NCI-H82 (cell line): ENCODE measurements around the gene PGAP3.

Experiments
- DNase-seq: peaks from one replicate; lab custom pipeline; 2025; lab: John Stamatoyannopoulos, UW

Gene PGAP3

GRCh38 chr17:39672522-39673334 is 15.1 kb downstream of the PGAP3 start:
- no peak for DNase-seq

GRCh38 chr17:39671651-39672521 is 16.0 kb downstream of the PGAP3 start:
- peak; percentile 85 for DNase-seq

DNA sequence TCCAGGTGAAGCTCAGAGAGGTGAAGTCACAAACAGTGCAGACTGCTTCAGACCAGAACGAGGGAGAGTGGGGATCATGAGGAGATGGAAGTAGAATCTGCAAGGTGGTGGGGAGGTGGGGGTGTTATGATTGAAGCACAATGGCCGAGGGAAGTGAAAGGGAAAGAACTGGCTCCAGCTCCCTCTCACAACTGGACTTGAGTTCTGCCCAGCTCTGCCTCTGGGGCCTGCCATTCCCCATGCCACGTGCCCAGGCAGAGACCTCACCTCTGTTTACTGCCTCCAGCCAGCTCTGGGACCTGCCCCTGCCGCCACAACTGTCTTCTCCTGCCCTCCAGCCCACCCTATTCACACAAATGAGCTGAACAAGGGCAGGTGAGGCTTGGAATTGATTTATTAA is 17.1 kb downstream of the PGAP3 start:
- DNase-seq, result no peak

DNA sequence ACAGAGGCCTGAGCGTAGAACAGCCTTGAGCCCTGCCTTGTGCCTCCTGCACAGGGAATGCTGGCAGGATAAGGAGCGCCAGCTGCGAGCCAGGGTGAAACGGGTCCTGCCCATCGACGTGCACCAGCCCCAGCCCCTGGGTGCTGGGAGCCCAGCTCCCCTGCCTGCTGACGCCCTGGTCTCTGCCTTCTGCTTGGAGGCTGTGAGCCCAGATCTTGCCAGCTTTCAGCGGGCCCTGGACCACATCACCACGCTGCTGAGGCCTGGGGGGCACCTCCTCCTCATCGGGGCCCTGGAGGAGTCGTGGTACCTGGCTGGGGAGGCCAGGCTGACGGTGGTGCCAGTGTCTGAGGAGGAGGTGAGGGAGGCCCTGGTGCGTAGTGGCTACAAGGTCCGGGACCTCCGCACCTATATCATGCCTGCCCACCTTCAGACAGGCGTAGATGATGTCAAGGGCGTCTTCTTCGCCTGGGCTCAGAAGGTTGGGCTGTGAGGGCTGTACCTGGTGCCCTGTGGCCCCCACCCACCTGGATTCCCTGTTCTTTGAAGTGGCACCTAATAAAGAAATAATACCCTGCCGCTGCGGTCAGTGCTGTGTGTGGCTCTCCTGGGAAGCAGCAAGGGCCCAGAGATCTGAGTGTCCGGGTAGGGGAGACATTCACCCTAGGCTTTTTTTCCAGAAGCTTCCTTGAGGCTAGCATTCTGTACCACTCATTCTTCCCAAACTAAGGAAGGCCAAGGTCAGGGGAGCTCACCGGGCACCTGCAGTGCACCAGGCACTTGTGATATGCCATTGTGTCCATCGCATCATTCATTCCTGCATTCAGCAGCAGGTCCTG is 17.7 kb downstream of the PGAP3 start:
- no peak for DNase-seq

GRCh38 chr17:39667945-39668924 is 19.6 kb downstream of the PGAP3 start, which contains the start of gene PNMT:
Gene PNMT (plus strand): TSS chr17:39668453. CDS start chr17:39668476, 23 bp downstream.
- DNase-seq, result peak; percentile 86

GRCh38 chr17:39667262-39667944 is 20.5 kb downstream of the PGAP3 start:
- DNase-seq, result peak; percentile 79

DNA sequence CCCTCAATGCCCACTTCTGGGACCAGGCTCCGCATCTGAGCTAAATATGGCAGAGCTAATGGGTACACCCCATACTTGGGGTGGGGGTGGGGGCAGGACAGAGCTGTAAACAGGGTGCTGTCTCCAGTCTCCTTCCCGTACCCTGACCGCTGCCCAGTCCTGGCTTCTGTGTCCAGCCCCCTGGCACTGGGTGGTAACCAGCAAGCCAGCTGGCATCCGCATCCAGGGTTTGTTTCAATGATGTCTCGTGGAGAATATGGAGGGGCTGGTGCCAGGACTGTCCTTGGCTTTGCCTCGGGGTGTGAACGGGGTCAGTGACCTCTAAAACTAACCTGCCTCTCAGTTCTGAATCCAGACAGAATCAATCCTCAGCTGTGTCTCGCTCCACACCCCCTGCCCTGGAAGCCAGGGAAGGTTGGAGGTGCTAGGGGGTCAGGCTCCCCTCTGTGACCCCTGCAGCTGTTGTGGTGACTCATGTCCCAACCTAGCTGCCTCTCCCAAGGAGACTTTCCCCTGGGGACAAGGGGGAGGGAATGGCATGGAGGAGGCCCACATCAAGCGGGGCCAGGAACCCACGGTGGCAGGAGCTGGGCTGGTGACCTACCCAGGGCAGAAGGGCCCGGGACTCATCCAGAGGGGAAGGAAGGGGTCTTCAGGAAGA is 21.1 kb downstream of the PGAP3 start:
- DNase-seq, result peak; percentile 46

DNA sequence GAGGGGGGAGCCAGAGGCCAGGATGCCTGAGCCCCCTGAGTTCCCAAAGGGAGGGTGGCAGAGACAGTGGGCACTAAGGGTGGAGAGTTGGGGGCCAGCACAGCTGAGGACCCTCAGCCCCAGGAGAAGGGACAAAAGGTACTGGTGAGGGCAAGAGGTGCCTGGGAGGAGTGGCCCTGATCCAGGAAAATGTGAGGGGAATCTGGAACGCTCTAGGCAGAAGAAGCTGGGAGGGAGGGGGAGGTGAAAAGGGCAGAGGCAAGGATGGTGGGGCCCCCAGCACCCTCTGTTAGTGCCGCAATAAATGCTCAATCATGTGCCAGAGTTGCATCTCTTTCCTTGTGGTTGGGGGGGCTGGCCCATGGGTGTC is 21.6 kb downstream of the PGAP3 start:
- DNase-seq, result no peak

- DNase-seq, result peak; percentile 51
These were observed 22.1 kb downstream of the PGAP3 start for GRCh38 chr17:39665642-39666224.

- DNase-seq, result no peak
These were observed 23.0 kb downstream of the PGAP3 start, which contains the start of gene TCAP for GRCh38 chr17:39664581-39665561. Gene TCAP (plus strand): TSS chr17:39665349. CDS start chr17:39665360, 11 bp downstream.

DNA sequence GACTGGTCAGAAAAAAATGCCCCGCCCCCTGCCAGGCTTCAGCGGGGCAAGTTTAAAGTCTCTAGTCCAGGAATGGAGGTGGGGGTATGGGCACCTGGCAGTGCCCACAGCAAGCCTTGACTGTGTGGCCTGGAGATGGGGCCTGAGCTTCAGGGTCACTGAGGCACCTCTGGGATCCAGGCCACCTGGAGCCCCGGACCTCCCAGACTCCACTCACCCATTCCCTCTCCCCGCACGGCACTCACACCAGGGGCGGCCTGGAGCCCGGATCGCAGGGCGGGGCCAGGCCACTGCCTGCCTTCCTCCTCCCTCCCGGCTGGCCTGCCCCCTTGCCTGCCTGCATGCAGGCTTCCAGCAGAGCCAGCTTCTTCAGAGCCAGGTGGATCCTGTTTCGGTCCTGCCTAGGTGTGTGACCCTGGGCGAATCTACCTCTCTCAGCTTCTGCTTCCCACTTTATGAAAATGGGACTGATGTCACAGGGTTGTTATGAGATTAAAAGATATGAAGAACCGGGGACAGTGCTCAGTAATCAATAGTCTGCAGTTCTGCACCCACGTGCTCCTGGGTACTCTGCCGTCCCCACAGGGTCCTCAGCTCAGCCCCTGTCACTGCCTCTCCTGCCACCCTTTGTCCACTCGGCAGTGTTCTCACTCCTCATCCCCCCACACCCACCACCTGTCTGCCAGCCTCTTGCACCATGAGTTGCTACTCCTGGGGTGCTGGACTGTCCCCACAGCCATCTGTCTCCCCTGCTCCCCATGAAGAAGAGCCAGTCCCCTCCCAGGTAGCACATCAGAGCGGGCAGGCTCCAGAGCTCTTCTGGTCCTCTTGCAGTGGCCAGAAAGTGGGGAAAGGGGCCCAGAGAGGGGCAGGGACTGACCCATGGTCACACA is 23.9 kb downstream of the PGAP3 start:
- peak; percentile 69 for DNase-seq

DNA sequence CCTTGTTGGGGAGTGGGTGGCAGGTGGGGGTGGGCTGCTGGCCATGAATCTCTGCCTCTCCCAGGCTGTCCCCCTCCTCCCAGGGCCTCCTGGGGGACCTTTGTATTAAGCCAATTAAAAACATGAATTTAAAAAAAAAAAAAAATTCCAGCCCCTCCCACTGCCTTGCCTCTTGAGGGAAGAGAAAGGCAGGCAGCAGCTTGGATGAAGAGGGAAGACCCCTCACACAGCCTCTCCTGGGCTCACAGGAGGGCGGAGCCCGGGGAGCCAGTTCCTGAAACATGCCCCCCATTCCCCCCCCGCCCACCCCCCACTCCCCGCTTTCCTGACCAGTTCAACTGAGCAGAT is 24.5 kb downstream of the PGAP3 start:
- peak; percentile 53 for DNase-seq

DNA sequence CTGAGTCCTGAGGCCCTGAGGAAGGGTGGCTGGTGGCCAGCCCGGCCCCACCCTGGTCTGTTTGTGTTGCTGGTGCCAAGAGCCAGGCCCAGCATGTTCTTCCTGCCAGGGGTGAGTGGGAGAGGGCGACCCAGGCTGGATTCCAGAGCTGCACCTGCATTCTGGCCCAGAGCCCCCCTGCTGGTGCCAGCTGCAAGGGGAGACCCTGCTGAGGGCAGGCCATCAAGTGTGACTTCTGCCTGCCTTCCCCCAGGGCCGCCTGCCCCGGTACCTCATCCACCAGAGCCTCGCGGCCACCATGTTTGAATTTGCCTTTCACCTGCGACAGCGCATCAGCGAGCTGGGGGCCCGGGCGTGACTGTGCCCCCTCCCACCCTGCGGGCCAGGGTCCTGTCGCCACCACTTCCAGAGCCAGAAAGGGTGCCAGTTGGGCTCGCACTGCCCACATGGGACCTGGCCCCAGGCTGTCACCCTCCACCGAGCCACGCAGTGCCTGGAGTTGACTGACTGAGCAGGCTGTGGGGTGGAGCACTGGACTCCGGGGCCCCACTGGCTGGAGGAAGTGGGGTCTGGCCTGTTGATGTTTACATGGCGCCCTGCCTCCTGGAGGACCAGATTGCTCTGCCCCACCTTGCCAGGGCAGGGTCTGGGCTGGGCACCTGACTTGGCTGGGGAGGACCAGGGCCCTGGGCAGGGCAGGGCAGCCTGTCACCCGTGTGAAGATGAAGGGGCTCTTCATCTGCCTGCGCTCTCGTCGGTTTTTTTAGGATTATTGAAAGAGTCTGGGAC is 25.1 kb downstream of the PGAP3 start:
- no peak for DNase-seq

DNA sequence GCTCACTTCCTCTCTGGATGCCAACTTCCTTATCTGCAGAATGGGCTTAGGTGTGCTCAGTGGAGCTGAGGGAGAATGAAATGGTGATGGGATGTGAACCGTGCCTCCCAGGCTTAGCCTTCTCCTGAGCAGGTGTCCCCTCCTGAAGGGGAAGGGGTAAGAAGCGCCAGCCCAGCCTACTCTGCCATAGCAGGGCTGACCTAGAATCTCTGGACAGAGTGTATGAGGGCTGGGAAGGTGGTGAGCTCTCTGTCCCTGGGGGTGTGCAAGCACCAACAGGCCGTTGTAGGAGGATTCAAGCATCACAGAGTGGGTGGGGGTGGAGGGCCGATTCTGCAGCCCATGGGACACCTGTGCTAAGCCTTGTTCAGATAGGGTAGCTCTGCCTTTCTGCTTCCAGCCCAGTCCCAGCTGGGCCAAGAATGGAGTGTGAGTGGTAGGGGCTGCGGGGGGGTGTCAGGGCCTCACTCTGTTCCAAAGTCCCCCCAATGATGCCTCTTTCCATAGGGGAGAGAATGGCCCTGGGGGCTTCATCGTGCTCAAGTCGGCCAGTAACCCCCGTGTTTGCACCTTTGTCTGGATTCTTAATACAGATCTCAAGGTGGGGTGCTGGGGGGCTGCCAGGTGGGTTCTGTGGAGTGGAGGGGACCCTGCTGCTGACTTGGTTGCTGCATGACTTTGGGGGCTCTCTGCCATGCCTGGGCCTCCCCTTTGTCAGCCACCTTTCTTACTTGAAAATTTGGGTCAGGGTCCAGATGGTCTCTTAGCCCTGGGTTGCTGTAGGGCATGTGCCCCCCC is 25.9 kb downstream of the PGAP3 start:
- DNase-seq, result peak; percentile 63
